SK-N-SH (cell line): ENCODE measurements around the gene MAP7.
"Not testable (repeated sequence)": the region's sequence is repeated elsewhere in the genome, so short reads cannot be mapped to it uniquely, and the experiment has no call there.

Source experiments
- CTCF ChIP-seq: fragments of 200-600 bp; sonication (generic); IDR thresholded peaks from 2 replicates; pipeline ENCODE4 v1.6.1; 2017; ENCODE audit warnings: antibody characterized with exemption, mild to moderate bottlenecking, moderate library complexity
- EP300 ChIP-seq, 2 experiments: IDR thresholded peaks; 2 replicates each; pipeline versions ENCODE4 v1.4.0 to v1.6.1; 2012; ENCODE audit warnings: borderline replicate concordance in 1 of 2, low read depth in 1 of 2, low read length in 1 of 2
- JUND ChIP-seq: IDR thresholded peaks from 2 replicates; pipeline ENCODE4 v1.4.0; 2012
- MXI1 ChIP-seq: IDR thresholded peaks from 2 replicates; pipeline ENCODE4 v1.6.1; 2012; ENCODE audit warnings: mild to moderate bottlenecking, low read depth, low read length, improper control_type of control experiment
- POLR2AphosphoS5 ChIP-seq: IDR thresholded peaks from 2 replicates; pipeline ENCODE4 v1.6.1; 2012; ENCODE audit warnings: low read depth, low read length
- RAD21 ChIP-seq: IDR thresholded peaks from 2 replicates; pipeline ENCODE4 v1.6.1; 2012; ENCODE audit warnings: mild to moderate bottlenecking, low read length
- SIN3A ChIP-seq: IDR thresholded peaks from 2 replicates; pipeline ENCODE4 v1.6.1; 2012; ENCODE audit warnings: low read depth, mild to moderate bottlenecking, low read length, moderate library complexity, borderline replicate concordance
- USF1 ChIP-seq: IDR thresholded peaks from 2 replicates; pipeline ENCODE4 v1.4.0; 2012; ENCODE audit warnings: low read depth, borderline replicate concordance
- YY1 ChIP-seq: IDR thresholded peaks from 2 replicates; pipeline ENCODE4 v1.4.0; 2012; ENCODE audit warnings: low read depth, mild to moderate bottlenecking
- TF ChIP-seq, protein P1 (sequence below): IDR thresholded peaks from 2 replicates; pipeline ENCODE4 v1.4.0; 2012; ENCODE audit warnings: low read depth
- TF ChIP-seq, protein P2 (sequence below): IDR thresholded peaks from 2 replicates; pipeline ENCODE4 v1.6.1; 2012; ENCODE audit warnings: mild to moderate bottlenecking, low read depth, low read length, moderate library complexity

GRCh38 chr6:136431306-136431705, 118.9 kb downstream of the MAP7 start:
- TF ChIP-seq CTCF; YY1; EP300 (IDR thresholded peaks at IDR 0.05; ENCODE audit: borderline replicate concordance in 1 of 2, low read depth in 1 of 2, low read length in 1 of 2); RAD21; POLR2AphosphoS5; MXI1; USF1; JUND; SIN3A: not testable (repeated sequence)
- TF ChIP-seq, protein P1, sequence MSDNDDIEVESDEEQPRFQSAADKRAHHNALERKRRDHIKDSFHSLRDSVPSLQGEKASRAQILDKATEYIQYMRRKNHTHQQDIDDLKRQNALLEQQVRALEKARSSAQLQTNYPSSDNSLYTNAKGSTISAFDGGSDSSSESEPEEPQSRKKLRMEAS: not testable (repeated sequence)
- TF ChIP-seq, protein P2, sequence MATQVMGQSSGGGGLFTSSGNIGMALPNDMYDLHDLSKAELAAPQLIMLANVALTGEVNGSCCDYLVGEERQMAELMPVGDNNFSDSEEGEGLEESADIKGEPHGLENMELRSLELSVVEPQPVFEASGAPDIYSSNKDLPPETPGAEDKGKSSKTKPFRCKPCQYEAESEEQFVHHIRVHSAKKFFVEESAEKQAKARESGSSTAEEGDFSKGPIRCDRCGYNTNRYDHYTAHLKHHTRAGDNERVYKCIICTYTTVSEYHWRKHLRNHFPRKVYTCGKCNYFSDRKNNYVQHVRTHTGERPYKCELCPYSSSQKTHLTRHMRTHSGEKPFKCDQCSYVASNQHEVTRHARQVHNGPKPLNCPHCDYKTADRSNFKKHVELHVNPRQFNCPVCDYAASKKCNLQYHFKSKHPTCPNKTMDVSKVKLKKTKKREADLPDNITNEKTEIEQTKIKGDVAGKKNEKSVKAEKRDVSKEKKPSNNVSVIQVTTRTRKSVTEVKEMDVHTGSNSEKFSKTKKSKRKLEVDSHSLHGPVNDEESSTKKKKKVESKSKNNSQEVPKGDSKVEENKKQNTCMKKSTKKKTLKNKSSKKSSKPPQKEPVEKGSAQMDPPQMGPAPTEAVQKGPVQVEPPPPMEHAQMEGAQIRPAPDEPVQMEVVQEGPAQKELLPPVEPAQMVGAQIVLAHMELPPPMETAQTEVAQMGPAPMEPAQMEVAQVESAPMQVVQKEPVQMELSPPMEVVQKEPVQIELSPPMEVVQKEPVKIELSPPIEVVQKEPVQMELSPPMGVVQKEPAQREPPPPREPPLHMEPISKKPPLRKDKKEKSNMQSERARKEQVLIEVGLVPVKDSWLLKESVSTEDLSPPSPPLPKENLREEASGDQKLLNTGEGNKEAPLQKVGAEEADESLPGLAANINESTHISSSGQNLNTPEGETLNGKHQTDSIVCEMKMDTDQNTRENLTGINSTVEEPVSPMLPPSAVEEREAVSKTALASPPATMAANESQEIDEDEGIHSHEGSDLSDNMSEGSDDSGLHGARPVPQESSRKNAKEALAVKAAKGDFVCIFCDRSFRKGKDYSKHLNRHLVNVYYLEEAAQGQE: not testable (repeated sequence)
